Uterus (tissue), 4 donors: ENCODE measurements around the gene SULT2B1. TPM values are rescaled to one million over a fixed set of nuclear protein-coding genes. Genes with fewer than 3 reads are reported as not detected.

ENCODE experiments used
- DNase-seq, 2 donors: peaks; one replicate each; pipeline ENCODE4 v3.0.0-alpha.2; 2019 to 2020
- H3K27ac ChIP-seq, 2 donors: fragments of 200-600 bp; sonication (generic); 1 replicate in 1 of 2; 2 replicates in 1 of 2; pipeline ENCODE4 v1.5.1; 2016 to 2018
- H3K27me3 ChIP-seq, 2 donors: fragments of 200-600 bp; sonication (generic); one replicate each; pipeline ENCODE4 v1.5.1; 2018 to 2019; ENCODE audit warnings: control low read depth in 1 of 2
- H3K36me3 ChIP-seq, 2 donors: fragments of 200-600 bp; sonication (generic); one replicate each; pipeline ENCODE4 v1.5.1; 2019; ENCODE audit warnings: control low read depth in 1 of 2
- H3K4me1 ChIP-seq, 2 donors: fragments of 200-600 bp; sonication (generic); one replicate each; pipeline ENCODE4 v1.5.1; 2018 to 2019; ENCODE audit warnings: control low read depth in 1 of 2
- H3K4me3 ChIP-seq, 2 donors: fragments of 200-600 bp; sonication (generic); 1 replicate in 1 of 2; 2 replicates in 1 of 2; pipeline ENCODE4 v1.5.1; 2018 to 2019; ENCODE audit warnings: mild to moderate bottlenecking in 1 of 2
- H3K9me3 ChIP-seq, 2 donors: fragments of 200-600 bp; sonication (generic); one replicate each; pipeline ENCODE4 v1.5.1; 2019; ENCODE audit warnings: control low read depth in 1 of 2
- POLR2A ChIP-seq, 2 donors: fragments of 450-650 bp; IDR thresholded peaks; one replicate each; pipeline ENCODE4 v1.6.1; 2016; ENCODE audit warnings: antibody characterized with exemption in 2 of 2, mild to moderate bottlenecking in 1 of 2, moderate library complexity in 1 of 2
- intact Hi-C: fragments of 100-400 bp; cut with DNase I; formaldehyde crosslinking; loops from one replicate; pipeline ENCODE4 v1.15.1; 2023; ENCODE audit warnings: low total_unique reads
- total RNA-seq, 4 donors: library from RNA; depleted of rRNA in 3 of 4; stranded (reverse); fragments of >200 nt in 3 of 4; gene quantifications; one replicate each; pipeline versions ENCODE4 v1.1.0 to v1.2.4, GENCODE V29; 2014 to 2023
- TF ChIP-seq, protein P1 (sequence below), 4 experiments: fragments of 200-600 bp in 2 of 4; fragments of 450-650 bp in 2 of 4; sonication (generic) in 2 of 4; IDR thresholded peaks; one replicate each; pipeline ENCODE4 v1.5.1; 2016 to 2019; ENCODE audit warnings: antibody characterized with exemption in 4 of 4, mild to moderate bottlenecking in 2 of 4, moderate library complexity in 1 of 4
- donor health status: DM: yes; HTN: yes; CAD: no.

SULT2B1 gene
- total RNA-seq, 4 donors from 2014 or later, result 0.41 TPM; not detected in 3

DNA sequence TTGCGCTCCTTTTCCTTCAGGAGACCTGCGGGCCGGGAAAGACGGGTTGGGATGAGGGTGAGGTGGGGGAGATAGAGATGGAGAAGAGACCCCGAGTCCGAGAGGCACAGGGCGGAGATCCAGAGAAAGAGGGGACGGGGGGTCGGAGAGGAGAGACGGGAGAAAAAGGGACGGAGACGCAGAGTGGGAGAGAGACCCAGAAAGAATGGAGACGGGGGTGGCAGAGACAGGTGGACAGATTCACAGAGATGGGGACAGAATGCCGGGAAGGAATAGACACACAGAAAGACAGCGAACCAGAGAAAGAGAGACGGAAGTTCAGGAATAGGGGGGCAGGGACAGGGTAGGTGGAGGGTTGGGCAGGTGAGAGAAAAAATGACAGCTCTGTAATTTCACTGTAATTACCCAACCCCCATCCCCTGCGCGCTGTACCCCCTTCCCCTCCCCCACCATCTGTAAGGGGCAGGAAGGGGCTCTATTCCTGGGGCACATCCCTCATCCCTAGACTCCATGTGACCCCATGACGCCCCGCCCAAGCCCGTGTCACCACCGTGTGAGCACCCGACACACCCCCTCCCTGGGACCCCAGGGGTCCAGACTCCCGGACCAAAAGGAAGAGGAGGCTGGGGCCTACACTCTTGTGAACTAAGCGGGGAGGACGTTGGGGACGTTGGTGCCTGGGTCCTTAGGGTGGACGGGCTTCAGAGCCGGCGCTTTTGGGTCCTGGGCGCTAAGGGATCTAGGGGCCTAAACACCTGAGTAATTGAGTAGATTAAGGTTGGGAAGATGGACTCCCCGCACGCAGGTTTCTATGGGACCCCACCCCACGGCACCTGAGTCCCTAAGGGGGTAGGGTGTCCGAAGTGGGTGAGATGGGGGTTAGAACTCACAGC is 84.2 kb downstream of the SULT2B1 start:
- peak overlapping the region; percentile 96 to 99 for H3K27ac ChIP-seq
- peak overlapping the region; percentile 49 to 54 for H3K4me3 ChIP-seq
- peaks cover 5 to 18% of the 10 kb centered on the region in 2 donors for H3K4me1 ChIP-seq
- intact Hi-C loops, result no loop called here
- peak; percentile 66 for DNase-seq
- no peaks in the 10 kb centered on the region for H3K9me3 ChIP-seq
- H3K36me3 ChIP-seq, result no peaks in the 10 kb centered on the region
- H3K27me3 ChIP-seq, result no peaks in the 10 kb centered on the region
- no peak for TF ChIP-seq POLR2A (IDR thresholded peaks at IDR 0.05)
- TF ChIP-seq, protein P1, sequence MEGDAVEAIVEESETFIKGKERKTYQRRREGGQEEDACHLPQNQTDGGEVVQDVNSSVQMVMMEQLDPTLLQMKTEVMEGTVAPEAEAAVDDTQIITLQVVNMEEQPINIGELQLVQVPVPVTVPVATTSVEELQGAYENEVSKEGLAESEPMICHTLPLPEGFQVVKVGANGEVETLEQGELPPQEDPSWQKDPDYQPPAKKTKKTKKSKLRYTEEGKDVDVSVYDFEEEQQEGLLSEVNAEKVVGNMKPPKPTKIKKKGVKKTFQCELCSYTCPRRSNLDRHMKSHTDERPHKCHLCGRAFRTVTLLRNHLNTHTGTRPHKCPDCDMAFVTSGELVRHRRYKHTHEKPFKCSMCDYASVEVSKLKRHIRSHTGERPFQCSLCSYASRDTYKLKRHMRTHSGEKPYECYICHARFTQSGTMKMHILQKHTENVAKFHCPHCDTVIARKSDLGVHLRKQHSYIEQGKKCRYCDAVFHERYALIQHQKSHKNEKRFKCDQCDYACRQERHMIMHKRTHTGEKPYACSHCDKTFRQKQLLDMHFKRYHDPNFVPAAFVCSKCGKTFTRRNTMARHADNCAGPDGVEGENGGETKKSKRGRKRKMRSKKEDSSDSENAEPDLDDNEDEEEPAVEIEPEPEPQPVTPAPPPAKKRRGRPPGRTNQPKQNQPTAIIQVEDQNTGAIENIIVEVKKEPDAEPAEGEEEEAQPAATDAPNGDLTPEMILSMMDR (IDR thresholded peaks at IDR 0.05), result no peak

DNA sequence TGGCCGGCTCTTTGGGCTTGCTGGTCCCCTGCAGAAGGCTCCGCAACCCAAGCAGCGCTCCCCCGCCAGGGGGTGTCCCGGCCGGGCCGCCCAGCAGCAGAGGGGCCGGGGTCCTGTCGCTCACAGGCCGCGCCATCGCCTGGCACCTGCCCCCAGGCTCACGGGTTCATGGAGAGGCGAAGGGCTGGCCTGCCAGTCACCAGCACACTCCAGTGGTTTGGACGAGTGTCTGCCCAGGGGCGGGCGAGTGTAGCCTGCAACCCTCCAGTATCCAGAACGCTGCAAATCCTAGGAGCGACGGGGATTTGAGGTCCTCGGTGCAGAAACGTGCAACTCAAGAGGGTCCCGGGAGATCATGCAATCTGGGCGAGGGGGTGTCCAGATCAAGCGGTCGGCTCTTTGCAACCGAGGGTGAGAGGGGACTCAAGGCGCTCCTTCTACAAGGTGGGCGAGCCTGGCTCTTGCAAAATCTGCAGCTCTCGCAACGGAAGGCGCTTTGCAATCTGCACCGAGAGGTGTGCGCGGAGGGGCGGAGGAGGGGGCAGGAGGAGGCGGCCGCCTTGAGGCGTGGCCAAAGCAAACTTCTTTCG is 85.0 kb downstream of the SULT2B1 start, which contains the start of gene DBP:
Gene DBP (minus strand): TSS at position 521 of the 590 bp plus-strand sequence. CDS start 385 bp downstream, at position 136.
- peak in 1 of 2 donors; percentile 42 for TF ChIP-seq POLR2A (IDR thresholded peaks at IDR 0.05)
- TF ChIP-seq, protein P1 (IDR thresholded peaks at IDR 0.05), result peak in 1 of 4 experiments; percentile 15
- DNase-seq, result no peak
- no peaks in the 10 kb centered on the region for H3K9me3 ChIP-seq
- H3K4me1 ChIP-seq, result peaks cover 5 to 18% of the 10 kb centered on the region in 2 donors
- no peaks in the 10 kb centered on the region for H3K36me3 ChIP-seq
- H3K27ac ChIP-seq, result peak within 1 kb of the TSS; percentile 96 to 99
- no peaks in the 10 kb centered on the region for H3K27me3 ChIP-seq
- H3K4me3 ChIP-seq, result peak within 1 kb of the TSS; percentile 49 to 54
- intact Hi-C loops, result no loop called here

DNA sequence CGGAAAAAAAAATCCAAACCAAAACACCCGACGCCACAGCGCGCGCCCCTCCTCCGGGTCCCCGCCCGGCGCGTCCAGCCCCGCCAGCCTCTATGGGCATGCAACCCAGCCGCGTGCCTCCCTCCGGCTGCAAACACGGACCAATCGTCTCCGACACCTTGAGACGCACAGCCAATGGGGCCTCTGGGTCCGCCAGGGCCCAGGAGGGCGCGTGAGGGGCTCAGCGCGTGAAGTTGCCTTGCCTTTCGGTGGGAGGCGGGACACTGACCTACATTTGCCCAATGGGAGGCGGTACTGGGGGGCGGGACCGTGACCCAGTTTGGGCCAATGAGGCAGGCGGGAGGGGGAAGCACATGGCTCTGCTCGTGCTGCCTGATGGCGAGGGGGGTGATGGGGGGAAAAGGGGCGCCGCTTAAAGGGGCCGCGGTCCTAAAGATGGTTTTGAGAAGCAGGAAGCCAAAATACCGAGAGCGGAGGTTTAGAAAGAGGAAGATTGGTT is 85.5 kb downstream of the SULT2B1 start:
- peak; percentile 18 to 63 for TF ChIP-seq POLR2A (IDR thresholded peaks at IDR 0.05)
- TF ChIP-seq, protein P1 (IDR thresholded peaks at IDR 0.05), result peak in 1 of 4 experiments; percentile 11
- no peaks in the 10 kb centered on the region for H3K9me3 ChIP-seq

DNA sequence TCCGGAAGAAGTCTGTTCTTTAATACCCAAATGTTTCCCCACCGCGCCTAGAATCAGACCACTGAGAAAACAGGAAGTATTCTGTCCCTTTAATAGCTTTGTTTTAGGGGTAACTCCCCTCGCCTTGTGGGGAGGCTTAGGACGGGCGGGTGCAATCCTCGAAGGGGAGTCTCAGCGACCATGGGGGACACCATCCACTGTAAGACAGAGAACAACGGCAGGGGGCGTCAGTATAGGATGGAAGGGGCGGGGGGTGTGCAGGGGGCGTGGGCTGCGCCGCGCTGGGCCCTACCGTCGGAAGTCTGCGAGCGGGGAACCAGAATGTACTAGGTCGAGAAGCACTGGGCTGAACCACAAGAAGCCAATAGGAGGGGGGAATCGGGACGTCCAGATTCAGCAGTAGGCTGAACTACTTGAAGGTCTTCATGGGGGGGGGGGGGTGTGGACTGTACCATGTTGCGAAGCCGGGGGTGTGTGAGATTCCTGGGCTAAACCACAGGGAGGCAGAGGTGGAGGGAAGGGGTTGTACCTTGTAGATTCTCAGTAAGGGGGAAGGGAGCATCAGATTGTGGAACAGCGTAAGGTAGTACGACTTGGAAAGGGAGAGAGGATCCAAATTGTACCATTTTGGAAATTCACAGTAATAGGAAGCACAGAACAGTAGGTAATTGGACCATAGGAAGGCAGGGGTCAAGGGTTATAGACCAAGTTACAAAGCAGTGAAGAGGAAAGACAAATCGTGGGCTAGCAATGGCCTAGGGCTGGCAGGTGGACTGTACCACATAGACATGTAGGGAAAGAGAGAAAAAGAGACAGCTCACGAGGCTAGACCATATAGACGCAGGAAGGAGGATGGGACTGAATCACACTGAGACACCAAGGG is 86.2 kb downstream of the SULT2B1 start:
- peak; percentile 85 to 92 for DNase-seq
- no peaks in the 10 kb centered on the region for H3K9me3 ChIP-seq
- peaks cover 5 to 18% of the 10 kb centered on the region in 2 donors for H3K4me1 ChIP-seq
- H3K4me3 ChIP-seq, result peak overlapping the region; percentile 49 to 54
- peak overlapping the region; percentile 96 to 99 for H3K27ac ChIP-seq
- TF ChIP-seq, protein P1 (IDR thresholded peaks at IDR 0.05), result no peak
- TF ChIP-seq POLR2A (IDR thresholded peaks at IDR 0.05), result peak in 1 of 2 donors; percentile 47
- no peaks in the 10 kb centered on the region for H3K27me3 ChIP-seq
- intact Hi-C loops, result no loop called here
- no peaks in the 10 kb centered on the region for H3K36me3 ChIP-seq

More for the DNA sequence above, 85.5 kb downstream of the SULT2B1 start:
- Histone ChIP-seq H3K4me3 (peak overlapping the region; percentile 49 to 54), H3K27me3 (no peaks in the 10 kb centered on the region), H3K4me1 (peaks cover 5 to 18% of the 10 kb centered on the region in 2 donors), H3K27ac (peak overlapping the region; percentile 96 to 99), H3K36me3 (no peaks in the 10 kb centered on the region)
- intact Hi-C loops, result no loop called here
- peak; percentile 100 for DNase-seq
